ENCODE measurements around the gene ANGPTL8. TPM values are rescaled to one million over a fixed set of nuclear protein-coding genes. Genes with fewer than 3 reads are reported as not detected.

Gene ANGPTL8
- total and polyA plus RNA-seq, 9 of the 15 experiments (the other 6 are each of a cell fraction or from before 2014, with no cell fraction given): not detected

- Histone ChIP-seq H3K79me2 (ENCODE audit: control insufficient read depth, insufficient read depth, low read length) (no peaks in the 10 kb centered on the region), H3K4me2 (ENCODE audit: insufficient read depth, low read length) (no peak overlapping the region), H2AFZ (ENCODE audit: low read depth, low read length) (no peak overlapping the region), H3K9ac (ENCODE audit: insufficient read depth in 1 of 2, low read depth in 2 of 2, low read length in 2 of 2) (no peak overlapping the region), H4K20me1 (replicated peaks; ENCODE audit: control insufficient read depth, insufficient read depth, low read length) (no peaks in the 10 kb centered on the region), H3K4me3 (no peak overlapping the region), H3K9me3 (replicated peaks; ENCODE audit: control insufficient read depth, insufficient read depth, low read depth, low read length) (no peaks in the 10 kb centered on the region), H3K4me1 (replicated peaks in 1 of 2; ENCODE audit: control insufficient read depth in 2 of 2, insufficient read depth in 2 of 2, low read length in 2 of 2) (no peaks in the 10 kb centered on the region; a peak in 1 of 5 replicates), H3K27ac (ENCODE audit: extremely low read depth, low read depth, low read length) (no peak overlapping the region), H3K9me1 (ENCODE audit: control insufficient read depth, insufficient read depth, low read length) (no peaks in the 10 kb centered on the region), H3K27me3 (ENCODE audit: control insufficient read depth in 2 of 2, insufficient read depth in 2 of 2, low read length in 2 of 2) (peaks cover 8 to 40% of the 10 kb centered on the region in 2 experiments; a peak in 4 of 5 replicates), H3K36me3 (ENCODE audit: control insufficient read depth, insufficient read depth, low read length) (no peaks in the 10 kb centered on the region)
- DNase-seq (ENCODE audit: extremely low read depth in 1 of 4, low spot score in 3 of 4) (no peak), FAIRE-seq (no peak), ATAC-seq (no peak)
- POLR2A ChIA-PET: interaction anchor here (0.6 to 0.8 kb wide), 3 partner anchors 14 to 472 kb away, joined by 3 to 4 read pairs (median 3); no protein-coding TSS in a partner anchor
- BruUV-seq (replicated peaks): no TSS peak
- in situ Hi-C loops (cut with MboI): no loop called here
- CTCF ChIA-PET (ENCODE audit: low intra/inter-chr PET ratio): interaction anchor here (0.5 kb wide), 1 partner anchor 18 kb away, joined by 3 read pairs; no protein-coding TSS in a partner anchor
- intact Hi-C loops (cut with micrococcal nuclease): no loop called here
- 2% methylated on average over 11 of the region's 11 CpGs for WGBS (ENCODE audit: insufficient coverage, low coverage, missing lambda C conversion rate)
- peak; percentile 70 for TF ChIP-seq NFIC (IDR thresholded peaks at IDR 0.05)
- no peak for TF ChIP-seq NKRF (IDR thresholded peaks at IDR 0.05; ENCODE audit: borderline replicate concordance)
Observed at GRCh38 chr19:11281356-11282049, 42.1 kb downstream of the ANGPTL8 start.

Measured in K562 (cell line).